HEK293 (cell line): ENCODE results near the gene MAML2.

Experiments used
- CTCF ChIA-PET: fragments of 350-600 bp; formaldehyde crosslinking; extraction: SDS; loops from one replicate; lab custom pipeline; 2021; ENCODE audit warnings: antibody characterized with exemption; lab: Yijun Ruan, JAX
- POLR2A ChIA-PET: fragments of 300-600 bp; formaldehyde crosslinking; extraction: SDS; loops from one replicate; lab custom pipeline; 2020; ENCODE audit warnings: antibody characterized with exemption, inconsistent platforms; lab: Yijun Ruan, JAX
- H3K27ac ChIP-seq: fragments of 200-500 bp; sonication (Bioruptor generic); 2 replicates; pipeline ENCODE4 v1.5.1; 2014; ENCODE audit warnings: low read depth, low read length, control low read depth, inconsistent platforms; ENCODE audit errors: extremely low read depth
- H3K36me3 ChIP-seq, 2 experiments: fragments of 200-500 bp in 1 of 2; sonication (Bioruptor generic) in 1 of 2; 1 replicate in 1 of 2; 2 replicates in 1 of 2; pipeline ENCODE4 v1.5.1; 2014 to 2017; ENCODE audit warnings: inconsistent platforms in 2 of 2, low read length in 2 of 2; ENCODE audit not compliant: control insufficient read depth in 2 of 2, insufficient read depth in 1 of 2
- H3K4me1 ChIP-seq: fragments of 200-500 bp; sonication (Bioruptor generic); 2 replicates; pipeline ENCODE4 v1.5.1; 2014; ENCODE audit warnings: mild to moderate bottlenecking, low read length, inconsistent platforms; ENCODE audit not compliant: control insufficient read depth, insufficient read depth
- H3K4me3 ChIP-seq: 2 replicates; pipeline ENCODE4 v1.5.1; 2011; ENCODE audit warnings: low read depth, mild to moderate bottlenecking, control low read depth, low read length, moderate library complexity
- H3K9me3 ChIP-seq: fragments of 200-500 bp; sonication (Bioruptor generic); 2 replicates; pipeline ENCODE4 v1.5.1; 2014; ENCODE audit warnings: low read depth, low read length, inconsistent platforms; ENCODE audit not compliant: control insufficient read depth, insufficient read depth
- GLIS2 ChIP-seq: fragments of 450-650 bp; formaldehyde crosslinking; IDR thresholded peaks from 2 replicates; pipeline ENCODE4 v1.5.1; 2016; ENCODE audit warnings: missing biosample characterization, missing genetic modification characterization
- HOXD13 ChIP-seq: sonication (generic); formaldehyde crosslinking; IDR thresholded peaks from 2 replicates; pipeline ENCODE4 v1.8.0; 2022; ENCODE audit warnings: missing genetic modification reagents, borderline replicate concordance
- MZF1 ChIP-seq: fragments of 450-650 bp; formaldehyde crosslinking; IDR thresholded peaks from 2 replicates; pipeline ENCODE4 v1.5.1; 2017; ENCODE audit warnings: missing biosample characterization, missing genetic modification characterization, borderline replicate concordance
- SCRT2 ChIP-seq: fragments of 450-650 bp; formaldehyde crosslinking; IDR thresholded peaks from 2 replicates; pipeline ENCODE4 v1.5.1; 2016; ENCODE audit warnings: missing biosample characterization, missing genetic modification characterization
- ZBTB1 ChIP-seq: fragments of 450-650 bp; formaldehyde crosslinking; IDR thresholded peaks from 2 replicates; pipeline ENCODE4 v1.5.1; 2016; ENCODE audit warnings: missing biosample characterization, missing genetic modification characterization
- ZBTB7A ChIP-seq: fragments of 450-650 bp; formaldehyde crosslinking; IDR thresholded peaks from 2 replicates; pipeline ENCODE4 v1.5.1; 2016; ENCODE audit warnings: low read depth, missing biosample characterization, missing genetic modification characterization
- ZNF133 ChIP-seq: fragments of 450-650 bp; formaldehyde crosslinking; IDR thresholded peaks from 2 replicates; pipeline ENCODE4 v1.5.1; 2016; ENCODE audit warnings: missing biosample characterization, missing genetic modification characterization
- ZNF335 ChIP-seq: fragments of 450-650 bp; formaldehyde crosslinking; conservative IDR thresholded peaks from 2 replicates; pipeline ENCODE4 v1.5.1; 2016; ENCODE audit warnings: missing biosample characterization, missing genetic modification characterization
- ZNF521 ChIP-seq: fragments of 450-650 bp; formaldehyde crosslinking; IDR thresholded peaks from 2 replicates; pipeline ENCODE4 v1.5.1; 2017; ENCODE audit warnings: missing biosample characterization, mild to moderate bottlenecking, missing genetic modification characterization
- ZNF544 ChIP-seq: fragments of 450-650 bp; formaldehyde crosslinking; IDR thresholded peaks from 2 replicates; pipeline ENCODE4 v1.5.0; 2017; ENCODE audit warnings: missing biosample characterization, missing genetic modification characterization
- ZNF596 ChIP-seq: fragments of 450-650 bp; IDR thresholded peaks from 2 replicates; pipeline ENCODE4 v1.5.0; 2018; ENCODE audit warnings: missing biosample characterization, mild to moderate bottlenecking, missing genetic modification characterization, moderate library complexity
- ZNF610 ChIP-seq: fragments of 450-650 bp; formaldehyde crosslinking; IDR thresholded peaks from 2 replicates; pipeline ENCODE4 v1.5.1; 2016; ENCODE audit warnings: missing biosample characterization, missing genetic modification characterization, borderline replicate concordance
- ZNF623 ChIP-seq: fragments of 450-650 bp; formaldehyde crosslinking; IDR thresholded peaks from 2 replicates; pipeline ENCODE4 v1.5.1; 2016; ENCODE audit warnings: missing biosample characterization, missing genetic modification characterization
- ZNF664 ChIP-seq: fragments of 450-650 bp; formaldehyde crosslinking; IDR thresholded peaks from 2 replicates; pipeline ENCODE4 v1.5.1; 2016; ENCODE audit warnings: missing biosample characterization, missing genetic modification characterization
- ZNF776 ChIP-seq: fragments of 450-650 bp; formaldehyde crosslinking; IDR thresholded peaks from 2 replicates; pipeline ENCODE4 v1.5.0; 2017; ENCODE audit warnings: missing biosample characterization, missing genetic modification characterization, borderline replicate concordance
- ZNF830 ChIP-seq: fragments of 450-650 bp; IDR thresholded peaks from 2 replicates; pipeline ENCODE4 v1.5.0; 2018; ENCODE audit warnings: missing biosample characterization, missing genetic modification characterization, low read depth, mild to moderate bottlenecking, moderate library complexity
- TF ChIP-seq, protein P1 (sequence below): fragments of 450-650 bp; formaldehyde crosslinking; IDR thresholded peaks from 2 replicates; pipeline ENCODE4 v1.5.1; 2016; ENCODE audit warnings: missing biosample characterization, missing genetic modification characterization
- TF ChIP-seq, protein P2 (sequence below): fragments of 450-650 bp; formaldehyde crosslinking; IDR thresholded peaks from 2 replicates; pipeline ENCODE4 v1.5.1; 2016; ENCODE audit warnings: missing biosample characterization, missing genetic modification characterization
- TF ChIP-seq, protein P3 (sequence below): fragments of 450-650 bp; formaldehyde crosslinking; IDR thresholded peaks from 2 replicates; pipeline ENCODE4 v1.5.1; 2016; ENCODE audit warnings: missing biosample characterization, missing genetic modification characterization, borderline replicate concordance

Gene MAML2

DNA sequence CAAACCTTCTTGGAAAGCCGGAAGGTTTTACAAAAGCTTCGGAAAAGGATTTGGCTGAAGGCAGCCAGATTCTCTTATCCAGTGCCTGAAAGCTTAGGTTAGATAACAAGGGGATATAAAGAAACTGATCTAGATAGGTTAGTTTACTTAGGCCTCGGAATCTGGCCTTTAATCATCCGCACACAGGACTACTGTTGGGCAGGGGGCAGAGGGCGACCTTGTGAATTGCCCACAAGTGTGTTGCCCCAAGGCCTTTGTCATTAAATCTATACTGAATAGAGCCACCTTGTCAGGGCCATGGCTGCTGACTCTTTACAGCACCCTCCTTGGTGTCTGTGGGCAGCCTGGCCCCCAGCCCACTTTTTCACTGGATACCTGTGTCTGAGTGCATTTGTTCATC is 409.4 kb downstream of the MAML2 start:
- CTCF ChIA-PET, result no interaction called here
- no peak overlapping the region for H3K4me3 ChIP-seq
- POLR2A ChIA-PET, result no interaction called here
- TF ChIP-seq SCRT2 (tag by site-specific recombination), result no peak
- no peak for TF ChIP-seq ZBTB7A (tag by site-specific recombination)
- TF ChIP-seq ZBTB1 (tag by site-specific recombination), result no peak
- no peak for TF ChIP-seq ZNF664 (tag by site-specific recombination)
- TF ChIP-seq ZNF544 (tag by site-specific recombination), result no peak
- TF ChIP-seq ZNF830 (tag by site-specific recombination), result no peak
- TF ChIP-seq HOXD13 (CRISPR knock-in tag), result no peak
- TF ChIP-seq ZNF623 (tag by site-specific recombination), result no peak
- no peak for TF ChIP-seq ZNF610
- TF ChIP-seq, protein P1, sequence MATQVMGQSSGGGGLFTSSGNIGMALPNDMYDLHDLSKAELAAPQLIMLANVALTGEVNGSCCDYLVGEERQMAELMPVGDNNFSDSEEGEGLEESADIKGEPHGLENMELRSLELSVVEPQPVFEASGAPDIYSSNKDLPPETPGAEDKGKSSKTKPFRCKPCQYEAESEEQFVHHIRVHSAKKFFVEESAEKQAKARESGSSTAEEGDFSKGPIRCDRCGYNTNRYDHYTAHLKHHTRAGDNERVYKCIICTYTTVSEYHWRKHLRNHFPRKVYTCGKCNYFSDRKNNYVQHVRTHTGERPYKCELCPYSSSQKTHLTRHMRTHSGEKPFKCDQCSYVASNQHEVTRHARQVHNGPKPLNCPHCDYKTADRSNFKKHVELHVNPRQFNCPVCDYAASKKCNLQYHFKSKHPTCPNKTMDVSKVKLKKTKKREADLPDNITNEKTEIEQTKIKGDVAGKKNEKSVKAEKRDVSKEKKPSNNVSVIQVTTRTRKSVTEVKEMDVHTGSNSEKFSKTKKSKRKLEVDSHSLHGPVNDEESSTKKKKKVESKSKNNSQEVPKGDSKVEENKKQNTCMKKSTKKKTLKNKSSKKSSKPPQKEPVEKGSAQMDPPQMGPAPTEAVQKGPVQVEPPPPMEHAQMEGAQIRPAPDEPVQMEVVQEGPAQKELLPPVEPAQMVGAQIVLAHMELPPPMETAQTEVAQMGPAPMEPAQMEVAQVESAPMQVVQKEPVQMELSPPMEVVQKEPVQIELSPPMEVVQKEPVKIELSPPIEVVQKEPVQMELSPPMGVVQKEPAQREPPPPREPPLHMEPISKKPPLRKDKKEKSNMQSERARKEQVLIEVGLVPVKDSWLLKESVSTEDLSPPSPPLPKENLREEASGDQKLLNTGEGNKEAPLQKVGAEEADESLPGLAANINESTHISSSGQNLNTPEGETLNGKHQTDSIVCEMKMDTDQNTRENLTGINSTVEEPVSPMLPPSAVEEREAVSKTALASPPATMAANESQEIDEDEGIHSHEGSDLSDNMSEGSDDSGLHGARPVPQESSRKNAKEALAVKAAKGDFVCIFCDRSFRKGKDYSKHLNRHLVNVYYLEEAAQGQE (tag by site-specific recombination), result no peak
- TF ChIP-seq ZNF335 (tag by site-specific recombination), result no peak
- TF ChIP-seq, protein P2, sequence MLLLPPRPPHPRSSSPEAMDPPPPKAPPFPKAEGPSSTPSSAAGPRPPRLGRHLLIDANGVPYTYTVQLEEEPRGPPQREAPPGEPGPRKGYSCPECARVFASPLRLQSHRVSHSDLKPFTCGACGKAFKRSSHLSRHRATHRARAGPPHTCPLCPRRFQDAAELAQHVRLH, result no peak
- TF ChIP-seq MZF1 (tag by site-specific recombination), result no peak
- TF ChIP-seq GLIS2 (tag by site-specific recombination), result no peak
- TF ChIP-seq ZNF133, result no peak
- TF ChIP-seq ZNF596 (tag by site-specific recombination), result no peak
- TF ChIP-seq, protein P3, sequence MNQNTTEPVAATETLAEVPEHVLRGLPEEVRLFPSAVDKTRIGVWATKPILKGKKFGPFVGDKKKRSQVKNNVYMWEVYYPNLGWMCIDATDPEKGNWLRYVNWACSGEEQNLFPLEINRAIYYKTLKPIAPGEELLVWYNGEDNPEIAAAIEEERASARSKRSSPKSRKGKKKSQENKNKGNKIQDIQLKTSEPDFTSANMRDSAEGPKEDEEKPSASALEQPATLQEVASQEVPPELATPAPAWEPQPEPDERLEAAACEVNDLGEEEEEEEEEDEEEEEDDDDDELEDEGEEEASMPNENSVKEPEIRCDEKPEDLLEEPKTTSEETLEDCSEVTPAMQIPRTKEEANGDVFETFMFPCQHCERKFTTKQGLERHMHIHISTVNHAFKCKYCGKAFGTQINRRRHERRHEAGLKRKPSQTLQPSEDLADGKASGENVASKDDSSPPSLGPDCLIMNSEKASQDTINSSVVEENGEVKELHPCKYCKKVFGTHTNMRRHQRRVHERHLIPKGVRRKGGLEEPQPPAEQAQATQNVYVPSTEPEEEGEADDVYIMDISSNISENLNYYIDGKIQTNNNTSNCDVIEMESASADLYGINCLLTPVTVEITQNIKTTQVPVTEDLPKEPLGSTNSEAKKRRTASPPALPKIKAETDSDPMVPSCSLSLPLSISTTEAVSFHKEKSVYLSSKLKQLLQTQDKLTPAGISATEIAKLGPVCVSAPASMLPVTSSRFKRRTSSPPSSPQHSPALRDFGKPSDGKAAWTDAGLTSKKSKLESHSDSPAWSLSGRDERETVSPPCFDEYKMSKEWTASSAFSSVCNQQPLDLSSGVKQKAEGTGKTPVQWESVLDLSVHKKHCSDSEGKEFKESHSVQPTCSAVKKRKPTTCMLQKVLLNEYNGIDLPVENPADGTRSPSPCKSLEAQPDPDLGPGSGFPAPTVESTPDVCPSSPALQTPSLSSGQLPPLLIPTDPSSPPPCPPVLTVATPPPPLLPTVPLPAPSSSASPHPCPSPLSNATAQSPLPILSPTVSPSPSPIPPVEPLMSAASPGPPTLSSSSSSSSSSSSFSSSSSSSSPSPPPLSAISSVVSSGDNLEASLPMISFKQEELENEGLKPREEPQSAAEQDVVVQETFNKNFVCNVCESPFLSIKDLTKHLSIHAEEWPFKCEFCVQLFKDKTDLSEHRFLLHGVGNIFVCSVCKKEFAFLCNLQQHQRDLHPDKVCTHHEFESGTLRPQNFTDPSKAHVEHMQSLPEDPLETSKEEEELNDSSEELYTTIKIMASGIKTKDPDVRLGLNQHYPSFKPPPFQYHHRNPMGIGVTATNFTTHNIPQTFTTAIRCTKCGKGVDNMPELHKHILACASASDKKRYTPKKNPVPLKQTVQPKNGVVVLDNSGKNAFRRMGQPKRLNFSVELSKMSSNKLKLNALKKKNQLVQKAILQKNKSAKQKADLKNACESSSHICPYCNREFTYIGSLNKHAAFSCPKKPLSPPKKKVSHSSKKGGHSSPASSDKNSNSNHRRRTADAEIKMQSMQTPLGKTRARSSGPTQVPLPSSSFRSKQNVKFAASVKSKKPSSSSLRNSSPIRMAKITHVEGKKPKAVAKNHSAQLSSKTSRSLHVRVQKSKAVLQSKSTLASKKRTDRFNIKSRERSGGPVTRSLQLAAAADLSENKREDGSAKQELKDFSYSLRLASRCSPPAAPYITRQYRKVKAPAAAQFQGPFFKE (tag by site-specific recombination), result no peak
- TF ChIP-seq ZNF521 (tag by site-specific recombination), result no peak
- TF ChIP-seq ZNF776 (tag by site-specific recombination), result no peak
- TF ChIP-seq, all 188 proteins: peak for 0
- Histone ChIP-seq H3K36me3 (no peaks in the 10 kb centered on the region), H3K4me1 (no peaks in the 10 kb centered on the region), H3K9me3 (no peaks in the 10 kb centered on the region), H3K27ac (no peak overlapping the region)
